AG09309 (cell line): ENCODE results near the gene SSBP2.

ENCODE experiments used
- DNase-seq: peaks from one replicate; pipeline ENCODE4 v3.0.0-alpha.2; 2010; ENCODE audit warnings: low read depth
- H3K4me3 ChIP-seq: 2 replicates; pipeline ENCODE4 v1.5.1; 2011; ENCODE audit warnings: mild to moderate bottlenecking, low read depth, low read length, moderate library complexity; ENCODE audit not compliant: control insufficient read depth
- CTCF ChIP-seq: IDR thresholded peaks from 2 replicates; pipeline ENCODE4 v1.5.1; 2011; ENCODE audit warnings: mild to moderate bottlenecking, low read depth, low read length, inconsistent platforms; ENCODE audit not compliant: insufficient read depth, control insufficient read depth; ENCODE audit errors: missing control alignments

The SSBP2 gene

GRCh38 chr5:81773161-81773560, 22.3 kb upstream of the SSBP2 start:
- no peak for DNase-seq
- no peak overlapping the region for H3K4me3 ChIP-seq
- TF ChIP-seq CTCF = no peak

- H3K4me3 ChIP-seq = no peak overlapping the region
- no peak for DNase-seq
- no peak for TF ChIP-seq CTCF
Observed at GRCh38 chr5:81772488-81772887, 21.6 kb upstream of the SSBP2 start.

- TF ChIP-seq CTCF = no peak
- no peak overlapping the region for H3K4me3 ChIP-seq
- DNase-seq = peak; percentile 71
Observed at GRCh38 chr5:81768935-81769452, 18.1 kb upstream of the SSBP2 start.

GRCh38 chr5:81767938-81768337, 17.0 kb upstream of the SSBP2 start:
- no peak overlapping the region for H3K4me3 ChIP-seq
- no peak for TF ChIP-seq CTCF
- no peak for DNase-seq

- no peak for TF ChIP-seq CTCF
- no peak overlapping the region for H3K4me3 ChIP-seq
- no peak for DNase-seq
Observed at GRCh38 chr5:81767097-81767496, 16.2 kb upstream of the SSBP2 start.

GRCh38 chr5:81766611-81767010, 15.7 kb upstream of the SSBP2 start:
- no peak overlapping the region for H3K4me3 ChIP-seq
- no peak for DNase-seq
- no peak for TF ChIP-seq CTCF

- no peak for TF ChIP-seq CTCF
- no peak for DNase-seq
- no peak overlapping the region for H3K4me3 ChIP-seq
Observed at GRCh38 chr5:81763294-81763928, 12.5 kb upstream of the SSBP2 start.
